ENCODE measurements around the gene RELT. TPM values are rescaled to one million over a fixed set of nuclear protein-coding genes. Genes with fewer than 3 reads are reported as not detected.

Gene RELT
- total RNA-seq, 1 experiment from 2014 or later: 7.8 TPM

GRCh38 chr11:73404506-73405145, 28.4 kb downstream of the RELT start:
- Histone ChIP-seq H3K27me3 (ENCODE audit: insufficient read depth, low read depth) (no peaks in the 10 kb centered on the region), H3K4me1 (replicated peaks; ENCODE audit: insufficient read depth) (no peaks in the 10 kb centered on the region), H3K36me3 (ENCODE audit: low read depth) (no peaks in the 10 kb centered on the region), H3K4me3 (no peak overlapping the region), H3K27ac (no peak overlapping the region), H4K20me1 (ENCODE audit: insufficient read depth) (no peaks in the 10 kb centered on the region), H3K9me3 (ENCODE audit: insufficient read depth, low read depth) (no peaks in the 10 kb centered on the region), H3K9me2 (ENCODE audit: insufficient read depth) (no peaks in the 10 kb centered on the region), H2AFZ (no peak overlapping the region), H3K4me2 (no peak overlapping the region), H3K79me2 (ENCODE audit: low read depth) (no peaks in the 10 kb centered on the region), H3F3A (ENCODE audit: insufficient read depth, low read depth) (no peaks in the 10 kb centered on the region)
- no peak for TF ChIP-seq CTCF (conservative IDR thresholded peaks at IDR 0.05)
- no peak for TF ChIP-seq EZH2 (IDR thresholded peaks at IDR 0.05; ENCODE audit: low read depth)
- ChIA-PET POLR2A (ENCODE audit: unreplicated experiment) (no interaction called here), CTCF (no interaction called here)
- intact Hi-C loops (cut with micrococcal nuclease; ENCODE audit: unreplicated experiment): loop anchor here (1.0 kb wide), 1 partner anchor 257 kb away; no protein-coding TSS in a partner anchor
- no TSS peak for BruUV-seq (replicated peaks)
- DNase-seq: no peak

GRCh38 chr11:73405146-73405510, 28.9 kb downstream of the RELT start:
- no peak overlapping the region for H3K4me2 ChIP-seq
- no peaks in the 10 kb centered on the region for H3K36me3 ChIP-seq (ENCODE audit: low read depth)
- H3K4me1 ChIP-seq (replicated peaks; ENCODE audit: insufficient read depth): no peaks in the 10 kb centered on the region
- intact Hi-C loops (cut with micrococcal nuclease; ENCODE audit: unreplicated experiment): no loop called here
- TF ChIP-seq EZH2 (IDR thresholded peaks at IDR 0.05; ENCODE audit: low read depth): no peak
- no peak for TF ChIP-seq CTCF (conservative IDR thresholded peaks at IDR 0.05)
- ChIA-PET POLR2A (ENCODE audit: unreplicated experiment) (no interaction called here), CTCF (no interaction called here)
- no peak overlapping the region for H3K4me3 ChIP-seq
- no peak overlapping the region for H3K27ac ChIP-seq
- H3K9me3 ChIP-seq (ENCODE audit: insufficient read depth, low read depth): no peaks in the 10 kb centered on the region
- no peaks in the 10 kb centered on the region for H4K20me1 ChIP-seq (ENCODE audit: insufficient read depth)
- DNase-seq: no peak
- H3K79me2 ChIP-seq (ENCODE audit: low read depth): no peaks in the 10 kb centered on the region
- no TSS peak for BruUV-seq (replicated peaks)
- H2AFZ ChIP-seq: no peak overlapping the region
- no peaks in the 10 kb centered on the region for H3F3A ChIP-seq (ENCODE audit: insufficient read depth, low read depth)
- no peaks in the 10 kb centered on the region for H3K27me3 ChIP-seq (ENCODE audit: insufficient read depth, low read depth)
- H3K9me2 ChIP-seq (ENCODE audit: insufficient read depth): no peaks in the 10 kb centered on the region

GRCh38 chr11:73406131-73406530, 29.9 kb downstream of the RELT start:
- Histone ChIP-seq H3K36me3 (ENCODE audit: low read depth) (no peaks in the 10 kb centered on the region), H3K9me3 (ENCODE audit: insufficient read depth, low read depth) (no peaks in the 10 kb centered on the region), H3K9me2 (ENCODE audit: insufficient read depth) (no peaks in the 10 kb centered on the region), H2AFZ (no peak overlapping the region), H3K79me2 (ENCODE audit: low read depth) (no peaks in the 10 kb centered on the region), H3K4me1 (replicated peaks; ENCODE audit: insufficient read depth) (no peaks in the 10 kb centered on the region), H3K4me3 (no peak overlapping the region), H3K27me3 (ENCODE audit: insufficient read depth, low read depth) (no peaks in the 10 kb centered on the region), H3F3A (ENCODE audit: insufficient read depth, low read depth) (no peaks in the 10 kb centered on the region), H4K20me1 (ENCODE audit: insufficient read depth) (no peaks in the 10 kb centered on the region), H3K27ac (no peak overlapping the region), H3K4me2 (no peak overlapping the region)
- ChIA-PET POLR2A (ENCODE audit: unreplicated experiment) (interaction anchor here (0.6 kb wide), 1 partner anchor 149 kb away, joined by 4 read pairs; no protein-coding TSS in a partner anchor), CTCF (no interaction called here)
- intact Hi-C loops (cut with micrococcal nuclease; ENCODE audit: unreplicated experiment): no loop called here
- no TSS peak for BruUV-seq (replicated peaks)
- no peak for DNase-seq
- TF ChIP-seq EZH2 (IDR thresholded peaks at IDR 0.05; ENCODE audit: low read depth): no peak
- no peak for TF ChIP-seq CTCF (conservative IDR thresholded peaks at IDR 0.05)
